ENCODE measurements around the gene RASA3.
"Not testable (repeated sequence)": the region's sequence is repeated elsewhere in the genome, so short reads cannot be mapped to it uniquely, and the experiment has no call there.

RASA3 gene

GRCh38 chr13:114141261-114141996, 9.0 kb upstream of the RASA3 start:
- DNase-seq = no peak

- DNase-seq = no peak
These were observed 8.5 kb upstream of the RASA3 start for GRCh38 chr13:114140906-114141250.

GRCh38 chr13:114140131-114140905, 7.9 kb upstream of the RASA3 start:
- DNase-seq = no peak

- DNase-seq = no peak
These were observed 4.2 kb upstream of the RASA3 start for GRCh38 chr13:114136576-114136975.

GRCh38 chr13:114135731-114136171, 3.3 kb upstream of the RASA3 start:
- DNase-seq = no peak

- no peak for DNase-seq
These were observed 2.7 kb upstream of the RASA3 start for GRCh38 chr13:114134944-114135610.

- no peak for DNase-seq
These were observed 1.9 kb upstream of the RASA3 start for GRCh38 chr13:114134111-114134943.

- not testable (repeated sequence) for DNase-seq
These were observed 1.1 kb upstream of the RASA3 start for GRCh38 chr13:114133552-114133951.

GRCh38 chr13:114133126-114133525, 703 bp upstream of the RASA3 start:
- DNase-seq = not testable (repeated sequence)

GRCh38 chr13:114131583-114132418, 622 bp downstream of the RASA3 start:
- DNase-seq = peak in 1 of 2 donors; percentile 57

- DNase-seq = peak; percentile 65 to 68
These were observed 1.4 kb downstream of the RASA3 start for GRCh38 chr13:114130837-114131582.

- no peak for DNase-seq
These were observed 2.1 kb downstream of the RASA3 start for GRCh38 chr13:114130131-114130836.

- DNase-seq = no peak
These were observed 2.8 kb downstream of the RASA3 start for GRCh38 chr13:114129649-114130062.

- DNase-seq = peak; percentile 97
These were observed 3.5 kb downstream of the RASA3 start for GRCh38 chr13:114128624-114129522.

- DNase-seq = no peak
These were observed 4.1 kb downstream of the RASA3 start for GRCh38 chr13:114128348-114128623.

GRCh38 chr13:114127473-114128347, 4.7 kb downstream of the RASA3 start:
- no peak for DNase-seq

- DNase-seq = no peak
These were observed 5.5 kb downstream of the RASA3 start for GRCh38 chr13:114126789-114127472.

GRCh38 chr13:114126086-114126485, 6.3 kb downstream of the RASA3 start:
- DNase-seq = not testable (repeated sequence)

Measured in inflammatory macrophage (primary cell).